Measurements from ENCODE around the gene DNAH10. TPM values are rescaled to one million over a fixed set of nuclear protein-coding genes. Genes with fewer than 3 reads are reported as not detected.
"Not testable (repeated sequence)": the region's sequence is repeated elsewhere in the genome, so short reads cannot be mapped to it uniquely, and the experiment has no call there.

The DNAH10 gene
- total RNA-seq, 2 experiments from 2014 or later: 0.38 to 0.43 TPM

DNA sequence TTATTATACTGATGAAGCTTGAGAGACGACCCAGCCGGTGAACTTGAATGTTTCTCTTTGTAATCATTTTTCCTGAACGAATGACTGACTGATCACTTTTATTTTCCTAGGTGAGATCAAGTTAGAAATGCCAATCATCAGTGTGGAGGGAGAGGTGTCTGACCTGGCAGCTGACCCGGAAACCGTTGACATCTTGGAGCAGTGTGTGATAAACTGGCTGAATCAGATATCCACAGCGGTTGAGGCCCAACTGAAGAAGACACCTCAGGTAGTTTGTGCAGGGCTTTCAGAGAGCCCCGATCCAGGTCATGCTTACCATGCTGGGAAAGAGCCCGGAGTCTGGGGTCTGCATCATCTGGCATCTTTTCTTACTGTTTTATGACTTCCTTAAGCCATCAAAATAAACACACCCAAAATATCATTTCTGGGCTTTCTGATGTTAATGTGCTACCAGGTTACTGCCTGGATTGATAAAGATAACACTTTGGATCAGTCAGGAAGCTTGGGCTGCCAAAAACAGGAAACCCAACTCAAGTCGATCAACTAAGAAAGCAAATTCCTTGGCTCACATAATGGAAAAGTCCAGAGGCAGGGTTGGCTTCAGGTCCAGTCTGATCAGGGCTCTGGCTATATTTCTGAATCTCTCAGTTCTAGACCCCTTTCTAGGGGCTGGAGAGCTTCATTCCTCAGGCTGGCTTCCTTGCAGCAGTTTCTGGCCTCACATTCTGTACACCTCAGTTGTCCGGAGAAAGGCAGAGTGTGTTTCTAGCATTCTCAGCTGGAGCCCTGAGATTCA is 21.1 kb downstream of the DNAH10 start:
- POLR2A ChIA-PET: interaction anchor here (1.2 kb wide), 1 partner anchor 35 kb away, joined by 4 read pairs; no protein-coding TSS in a partner anchor
- TF ChIP-seq, protein P1, sequence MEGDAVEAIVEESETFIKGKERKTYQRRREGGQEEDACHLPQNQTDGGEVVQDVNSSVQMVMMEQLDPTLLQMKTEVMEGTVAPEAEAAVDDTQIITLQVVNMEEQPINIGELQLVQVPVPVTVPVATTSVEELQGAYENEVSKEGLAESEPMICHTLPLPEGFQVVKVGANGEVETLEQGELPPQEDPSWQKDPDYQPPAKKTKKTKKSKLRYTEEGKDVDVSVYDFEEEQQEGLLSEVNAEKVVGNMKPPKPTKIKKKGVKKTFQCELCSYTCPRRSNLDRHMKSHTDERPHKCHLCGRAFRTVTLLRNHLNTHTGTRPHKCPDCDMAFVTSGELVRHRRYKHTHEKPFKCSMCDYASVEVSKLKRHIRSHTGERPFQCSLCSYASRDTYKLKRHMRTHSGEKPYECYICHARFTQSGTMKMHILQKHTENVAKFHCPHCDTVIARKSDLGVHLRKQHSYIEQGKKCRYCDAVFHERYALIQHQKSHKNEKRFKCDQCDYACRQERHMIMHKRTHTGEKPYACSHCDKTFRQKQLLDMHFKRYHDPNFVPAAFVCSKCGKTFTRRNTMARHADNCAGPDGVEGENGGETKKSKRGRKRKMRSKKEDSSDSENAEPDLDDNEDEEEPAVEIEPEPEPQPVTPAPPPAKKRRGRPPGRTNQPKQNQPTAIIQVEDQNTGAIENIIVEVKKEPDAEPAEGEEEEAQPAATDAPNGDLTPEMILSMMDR (IDR thresholded peaks at IDR 0.05): no peak
- Mint-ChIP-seq H3K4me3 (no peak overlapping the region), H3K9me3 (peaks cover 1% of the 10 kb centered on the region), H3K36me3 (ENCODE audit: low read depth) (no peaks in the 10 kb centered on the region), H3K27ac (no peak overlapping the region), H3K4me1 (ENCODE audit: low read depth) (no peaks in the 10 kb centered on the region), H3K27me3 (no peaks in the 10 kb centered on the region)
- CTCF ChIA-PET: interaction anchor here (1.4 kb wide), 1 partner anchor 17 kb away, joined by 3 read pairs; no protein-coding TSS in a partner anchor
- intact Hi-C loops (cut with micrococcal nuclease): no loop called here
- no peak for DNase-seq
- ATAC-seq: no peak

- CTCF ChIA-PET: no interaction called here
- POLR2A ChIA-PET: no interaction called here
- Mint-ChIP-seq H3K4me3 (no peak overlapping the region), H3K27me3 (no peaks in the 10 kb centered on the region), H3K9me3 (no peaks in the 10 kb centered on the region), H3K4me1 (ENCODE audit: low read depth) (no peaks in the 10 kb centered on the region), H3K36me3 (ENCODE audit: low read depth) (no peaks in the 10 kb centered on the region), H3K27ac (no peak overlapping the region)
- DNase-seq (no peak), ATAC-seq (no peak)
- TF ChIP-seq, protein P1 (IDR thresholded peaks at IDR 0.05): no peak
- intact Hi-C loops (cut with micrococcal nuclease): no loop called here
Measured at GRCh38 chr12:123787466-123787865, 25.4 kb downstream of the DNAH10 start.

GRCh38 chr12:123788541-123788940 is 26.4 kb downstream of the DNAH10 start:
- Mint-ChIP-seq H3K27ac (no peak overlapping the region), H3K4me3 (no peak overlapping the region)

GRCh38 chr12:123789422-123789821 is 27.3 kb downstream of the DNAH10 start:
- POLR2A ChIA-PET; H3K27me3 Mint-ChIP-seq; ATAC-seq; H3K4me3 Mint-ChIP-seq; H3K9me3 Mint-ChIP-seq; H3K36me3 Mint-ChIP-seq (ENCODE audit: low read depth); DNase-seq; CTCF ChIA-PET; H3K4me1 Mint-ChIP-seq (ENCODE audit: low read depth); H3K27ac Mint-ChIP-seq; intact Hi-C loops (cut with micrococcal nuclease): not testable (repeated sequence)

More at GRCh38 chr12:123788541-123788940, 26.4 kb downstream of the DNAH10 start:
- CTCF ChIA-PET: no interaction called here
- no peaks in the 10 kb centered on the region for H3K27me3 Mint-ChIP-seq
- H3K4me1 Mint-ChIP-seq (ENCODE audit: low read depth): no peaks in the 10 kb centered on the region
- H3K9me3 Mint-ChIP-seq: no peaks in the 10 kb centered on the region
- H3K36me3 Mint-ChIP-seq (ENCODE audit: low read depth): no peaks in the 10 kb centered on the region
- intact Hi-C loops (cut with micrococcal nuclease): no loop called here
- ATAC-seq (no peak), DNase-seq (no peak)
- TF ChIP-seq, protein P1 (IDR thresholded peaks at IDR 0.05): no peak
- POLR2A ChIA-PET: no interaction called here

DNA sequence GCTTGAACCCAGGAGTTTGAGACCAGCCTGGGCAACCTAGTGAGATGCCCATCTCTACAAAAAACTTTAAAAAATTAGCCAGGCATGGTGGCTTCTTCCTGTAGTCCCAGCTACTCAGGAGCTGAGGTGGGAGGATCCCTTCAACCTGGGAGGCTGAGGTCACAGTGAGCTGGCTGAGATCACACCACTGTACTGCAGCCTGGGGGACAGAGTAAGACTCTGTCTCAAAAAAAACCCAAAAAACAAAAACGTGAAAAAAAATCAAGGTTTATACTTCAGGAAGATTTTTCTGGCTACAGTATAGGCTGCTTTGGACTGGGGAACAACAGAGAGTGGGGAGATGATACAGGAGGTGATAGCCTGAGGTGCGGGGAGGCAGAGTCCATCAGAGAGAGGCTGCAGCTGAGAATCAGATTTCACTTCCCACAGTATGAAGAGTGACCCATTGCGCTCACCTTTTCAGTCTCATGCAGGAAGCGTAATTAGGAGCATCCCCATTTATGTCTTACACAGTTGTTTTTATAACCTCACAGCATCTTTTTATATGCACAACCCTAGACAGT is 28.9 kb downstream of the DNAH10 start:
- no peak for DNase-seq
- H3K27ac Mint-ChIP-seq: no peak overlapping the region

More for the DNA sequence above, 28.9 kb downstream of the DNAH10 start:
- TF ChIP-seq, protein P1 (IDR thresholded peaks at IDR 0.05): no peak
- H3K27me3 Mint-ChIP-seq: no peaks in the 10 kb centered on the region
- ChIA-PET POLR2A (interaction anchor here (0.6 kb wide), 1 partner anchor 199 kb away, joined by 3 read pairs; no protein-coding TSS in a partner anchor), CTCF (no interaction called here)
- no peaks in the 10 kb centered on the region for H3K4me1 Mint-ChIP-seq (ENCODE audit: low read depth)
- ATAC-seq: no peak
- intact Hi-C loops (cut with micrococcal nuclease): no loop called here
- no peak overlapping the region for H3K4me3 Mint-ChIP-seq
- H3K9me3 Mint-ChIP-seq: no peaks in the 10 kb centered on the region
- no peaks in the 10 kb centered on the region for H3K36me3 Mint-ChIP-seq (ENCODE audit: low read depth)

All from activated CD8-positive, alpha-beta T cell treated with anti-CD3 and anti-CD28 coated beads for 36 hours (primary cell).